Upper lobe of left lung (tissue), 6 donors: ENCODE measurements around the gene UGT1A4. TPM values are rescaled to one million over a fixed set of nuclear protein-coding genes. Genes with fewer than 3 reads are reported as not detected.
A peak's percentile ranks its signal among the peaks of the same experiment; 100 is the strongest.
"Not testable (repeated sequence)": the region's sequence is repeated elsewhere in the genome, so short reads cannot be mapped to it uniquely, and the experiment has no call there.

Experiments
- ATAC-seq, 2 donors: fragments of 200-7000 bp; cut with Tn5 transposase; one replicate each; pipeline ENCODE4 v1.9.1; 2022; ENCODE audit warnings: mild to moderate bottlenecking in 2 of 2, moderate library complexity in 2 of 2; ENCODE audit not compliant: low FRiP score in 2 of 2
- DNase-seq, 2 donors: peaks; one replicate each; pipeline ENCODE4 v3.0.0-alpha.2; 2019 to 2020
- H3K27ac ChIP-seq, 4 donors: fragments of 200-600 bp; sonication (generic); one replicate each; pipeline ENCODE4 v1.5.1; 2016 to 2019
- H3K27me3 ChIP-seq, 4 donors: fragments of 200-600 bp; sonication (generic); one replicate each; pipeline ENCODE4 v1.5.1; 2017 to 2019
- H3K36me3 ChIP-seq, 4 donors: fragments of 200-600 bp; sonication (generic); one replicate each; pipeline ENCODE4 v1.5.1; 2016 to 2019
- H3K4me1 ChIP-seq, 4 donors: fragments of 200-600 bp; sonication (generic); one replicate each; pipeline ENCODE4 v1.5.1; 2018 to 2019
- H3K4me3 ChIP-seq, 4 donors: fragments of 200-600 bp; sonication (generic); one replicate each; pipeline ENCODE4 v1.5.1; 2017 to 2019; ENCODE audit warnings: mild to moderate bottlenecking in 2 of 4, moderate library complexity in 1 of 4
- H3K9me3 ChIP-seq, 4 donors: fragments of 200-600 bp; sonication (generic); one replicate each; pipeline ENCODE4 v1.5.1; 2018 to 2019
- CTCF ChIP-seq, 6 experiments: fragments of 450-650 bp in 4 of 6; fragments of 200-600 bp in 2 of 6; sonication (generic) in 2 of 6; IDR thresholded peaks; one replicate each; pipeline ENCODE4 v1.5.1; 2016 to 2019; ENCODE audit warnings: antibody characterized with exemption in 6 of 6
- EP300 ChIP-seq, 4 donors: sonication (generic); formaldehyde crosslinking; IDR thresholded peaks; one replicate each; pipeline ENCODE4 v1.5.1; 2017; ENCODE audit warnings: antibody characterized with exemption in 4 of 4, control low read depth in 2 of 4
- POLR2A ChIP-seq, 4 donors: fragments of 450-650 bp; IDR thresholded peaks; one replicate each; pipeline ENCODE4 v1.5.1; 2016 to 2017; ENCODE audit warnings: antibody characterized with exemption in 4 of 4, mild to moderate bottlenecking in 2 of 4
- POLR2AphosphoS5 ChIP-seq, 2 donors: sonication (generic); formaldehyde crosslinking; IDR thresholded peaks; one replicate each; pipeline ENCODE4 v1.5.1; 2017; ENCODE audit warnings: antibody characterized with exemption in 2 of 2
- WGBS, 2 donors: methylation state at CpG; one replicate each; pipeline ENCODE4 v1.1.5; 2017 to 2018; 5-methylcytosine and 5-hydroxymethylcytosine counted together
- total RNA-seq, 6 donors: library from RNA; depleted of rRNA in 4 of 6; stranded (reverse); fragments of >200 nt in 4 of 6; gene quantifications; one replicate each; pipeline versions ENCODE4 v1.1.0 to v1.2.1, GENCODE V29; 2016 to 2021
- donor health status: DM: no; HTN: no; CAD: no; lungs with moderate emphysema.
- donor health status: DM: no; HTN: yes; CAD: no; lungs with severe emphysema.

UGT1A4 gene
- total RNA-seq, 6 donors from 2014 or later: 0.14 to 0.69 (median 0.27) TPM; not detected in 2

- Histone ChIP-seq H3K27ac (no peak overlapping the region), H3K27me3 (no peaks in the 10 kb centered on the region), H3K4me1 (no peaks in the 10 kb centered on the region), H3K4me3 (no peak overlapping the region), H3K9me3 (no peaks in the 10 kb centered on the region), H3K36me3 (no peaks in the 10 kb centered on the region)
- DNase-seq (no peak), ATAC-seq (no peak)
- TF ChIP-seq POLR2A (IDR thresholded peaks at IDR 0.05): no peak
- TF ChIP-seq CTCF (IDR thresholded peaks at IDR 0.05): no peak
- TF ChIP-seq EP300 (IDR thresholded peaks at IDR 0.05): no peak
- TF ChIP-seq POLR2AphosphoS5 (IDR thresholded peaks at IDR 0.05): no peak
- WGBS, 2 donors: 69 to 71% methylated on average over 2 of the region's 2 CpGs
Measured at GRCh38 chr2:233714121-233714520, 4.4 kb upstream of the UGT1A4 start.

GRCh38 chr2:233728723-233729301 is 10.3 kb downstream of the UGT1A4 start, which contains the start of gene UGT1A3:
Gene UGT1A3 (plus strand): TSS chr2:233729042. CDS start chr2:233729127, 85 bp downstream.
- Histone ChIP-seq H3K27me3 (no peaks in the 10 kb centered on the region), H3K36me3 (no peaks in the 10 kb centered on the region), H3K9me3 (no peaks in the 10 kb centered on the region), H3K4me1 (no peaks in the 10 kb centered on the region), H3K27ac (no peak within 1 kb of the TSS), H3K4me3 (no peak within 1 kb of the TSS)
- no peak for DNase-seq
- no peak for TF ChIP-seq POLR2AphosphoS5 (IDR thresholded peaks at IDR 0.05)
- no peak for TF ChIP-seq CTCF (IDR thresholded peaks at IDR 0.05)
- TF ChIP-seq POLR2A (IDR thresholded peaks at IDR 0.05): no peak
- TF ChIP-seq EP300 (IDR thresholded peaks at IDR 0.05): no peak
- no peak for ATAC-seq
- 65 to 84% methylated on average over 5 to 8 of the region's 8 CpGs for WGBS, 2 donors

GRCh38 chr2:233736868-233737653 is 18.5 kb downstream of the UGT1A4 start:
- ATAC-seq, H3K9me3 ChIP-seq, DNase-seq, H3K4me1 ChIP-seq, H3K27me3 ChIP-seq, H3K36me3 ChIP-seq, H3K4me3 ChIP-seq, H3K27ac ChIP-seq: not testable (repeated sequence)
- 81 to 87% methylated on average over 11 to 14 of the region's 14 CpGs for WGBS, 2 donors

GRCh38 chr2:233740870-233741269 is 22.3 kb downstream of the UGT1A4 start:
- no peaks in the 10 kb centered on the region for H3K27me3 ChIP-seq
- H3K4me3 ChIP-seq: no peak overlapping the region
- no peaks in the 10 kb centered on the region for H3K36me3 ChIP-seq
- ATAC-seq: no peak
- 65 to 71% methylated on average over 2 of the region's 2 CpGs for WGBS, 2 donors
- H3K4me1 ChIP-seq: no peaks in the 10 kb centered on the region
- no peaks in the 10 kb centered on the region for H3K9me3 ChIP-seq
- no peak for DNase-seq
- no peak for TF ChIP-seq CTCF (IDR thresholded peaks at IDR 0.05)
- no peak overlapping the region for H3K27ac ChIP-seq

GRCh38 chr2:233743464-233744259 is 25.1 kb downstream of the UGT1A4 start:
- ATAC-seq (no peak), DNase-seq (peak in 1 of 2 donors; percentile 79)
- Histone ChIP-seq H3K9me3 (no peaks in the 10 kb centered on the region), H3K36me3 (no peaks in the 10 kb centered on the region), H3K4me1 (no peaks in the 10 kb centered on the region), H3K27ac (no peak overlapping the region), H3K27me3 (no peaks in the 10 kb centered on the region), H3K4me3 (no peak overlapping the region)
- TF ChIP-seq CTCF (IDR thresholded peaks at IDR 0.05) (no peak), POLR2AphosphoS5 (IDR thresholded peaks at IDR 0.05) (no peak), POLR2A (IDR thresholded peaks at IDR 0.05) (no peak), EP300 (IDR thresholded peaks at IDR 0.05) (no peak)
- 87 to 96% methylated on average over 30 to 46 of the region's 46 CpGs for WGBS, 2 donors
